ENCODE results near the gene ITIH2.
A peak's percentile ranks its signal among the peaks of the same experiment; 100 is the strongest.
"Not testable (repeated sequence)": the region's sequence is repeated elsewhere in the genome, so short reads cannot be mapped to it uniquely, and the experiment has no call there.

Gene ITIH2

GRCh38 chr10:7703140-7703539 is at the start of gene ITIH2:
ITIH2 (plus strand) TSS chr10:7703316; CDS start chr10:7703435, 119 bp downstream.
- intact Hi-C loops (cut with DNase I) = no loop called here
- DNase-seq = no peak

GRCh38 chr10:7657079-7657478 is 46.0 kb upstream of the ITIH2 start:
- DNase-seq; intact Hi-C loops (cut with DNase I): not testable (repeated sequence)

GRCh38 chr10:7657552-7657951 is 45.6 kb upstream of the ITIH2 start:
- intact Hi-C loops (cut with DNase I) = no loop called here
- no peak for DNase-seq

- intact Hi-C loops (cut with DNase I) = no loop called here
- no peak for DNase-seq
Observed at GRCh38 chr10:7659560-7659959, 43.6 kb upstream of the ITIH2 start.

GRCh38 chr10:7662522-7662921 is 40.6 kb upstream of the ITIH2 start:
- no peak for DNase-seq
- intact Hi-C loops (cut with DNase I) = no loop called here

GRCh38 chr10:7664707-7665106 is 38.4 kb upstream of the ITIH2 start:
- intact Hi-C loops (cut with DNase I) = no loop called here
- DNase-seq = no peak

GRCh38 chr10:7665767-7666166 is 37.3 kb upstream of the ITIH2 start:
- intact Hi-C loops (cut with DNase I) = no loop called here
- DNase-seq = no peak

- intact Hi-C loops (cut with DNase I) = no loop called here
- no peak for DNase-seq
Observed at GRCh38 chr10:7666253-7667023, 36.7 kb upstream of the ITIH2 start, which contains the start of gene ITIH5. ITIH5 (minus strand) TSS chr10:7666966; CDS start chr10:7666892, 74 bp downstream.

GRCh38 chr10:7667262-7668141 is 35.6 kb upstream of the ITIH2 start:
- intact Hi-C loops (cut with DNase I) = no loop called here
- DNase-seq = no peak

GRCh38 chr10:7670157-7670556 is 33.0 kb upstream of the ITIH2 start:
- DNase-seq = no peak
- intact Hi-C loops (cut with DNase I) = no loop called here

- intact Hi-C loops (cut with DNase I) = no loop called here
Observed at GRCh38 chr10:7672341-7673134, 30.6 kb upstream of the ITIH2 start.

GRCh38 chr10:7679256-7679655 is 23.9 kb upstream of the ITIH2 start:
- intact Hi-C loops (cut with DNase I) = no loop called here
- no peak for DNase-seq

More at GRCh38 chr10:7672341-7673134, 30.6 kb upstream of the ITIH2 start:
- no peak for DNase-seq

GRCh38 chr10:7680078-7680477 is 23.0 kb upstream of the ITIH2 start:
- intact Hi-C loops (cut with DNase I) = loop anchor here (10.0 kb wide), 1 partner anchor 1625 kb away; no protein-coding TSS in a partner anchor
- DNase-seq = not testable (repeated sequence)

- DNase-seq = no peak
- intact Hi-C loops (cut with DNase I) = loop anchor here (1.0 to 10.0 kb wide), 3 partner anchors 157 to 1618 kb away; no protein-coding TSS in a partner anchor
Observed at GRCh38 chr10:7686351-7687171, 16.6 kb upstream of the ITIH2 start.

GRCh38 chr10:7687228-7687907 is 15.7 kb upstream of the ITIH2 start:
- DNase-seq = peak; percentile 52 to 97 (median 82)

GRCh38 chr10:7689591-7689990 is 13.5 kb upstream of the ITIH2 start:
- intact Hi-C loops (cut with DNase I) = loop anchor here (10.0 kb wide), 1 partner anchor 1615 kb away; no protein-coding TSS in a partner anchor
- DNase-seq = no peak

More at GRCh38 chr10:7687228-7687907, 15.7 kb upstream of the ITIH2 start:
- intact Hi-C loops (cut with DNase I) = loop anchor here (1.0 to 10.0 kb wide), 3 partner anchors 158 to 1617 kb away; no protein-coding TSS in a partner anchor

GRCh38 chr10:7690885-7691597 is 12.1 kb upstream of the ITIH2 start:
- DNase-seq; intact Hi-C loops (cut with DNase I): not testable (repeated sequence)

GRCh38 chr10:7692368-7692767 is 10.7 kb upstream of the ITIH2 start:
- intact Hi-C loops (cut with DNase I); DNase-seq: not testable (repeated sequence)
